ENCODE measurements around the gene GPR55. TPM values are rescaled to one million over a fixed set of nuclear protein-coding genes. Genes with fewer than 3 reads are reported as not detected.

Gene GPR55
- total and polyA plus RNA-seq, 2 donors (not counting 1 experiment from before 2014, with no cell fraction given): 3.0 to 4.1 TPM

- TF ChIP-seq, protein P1, sequence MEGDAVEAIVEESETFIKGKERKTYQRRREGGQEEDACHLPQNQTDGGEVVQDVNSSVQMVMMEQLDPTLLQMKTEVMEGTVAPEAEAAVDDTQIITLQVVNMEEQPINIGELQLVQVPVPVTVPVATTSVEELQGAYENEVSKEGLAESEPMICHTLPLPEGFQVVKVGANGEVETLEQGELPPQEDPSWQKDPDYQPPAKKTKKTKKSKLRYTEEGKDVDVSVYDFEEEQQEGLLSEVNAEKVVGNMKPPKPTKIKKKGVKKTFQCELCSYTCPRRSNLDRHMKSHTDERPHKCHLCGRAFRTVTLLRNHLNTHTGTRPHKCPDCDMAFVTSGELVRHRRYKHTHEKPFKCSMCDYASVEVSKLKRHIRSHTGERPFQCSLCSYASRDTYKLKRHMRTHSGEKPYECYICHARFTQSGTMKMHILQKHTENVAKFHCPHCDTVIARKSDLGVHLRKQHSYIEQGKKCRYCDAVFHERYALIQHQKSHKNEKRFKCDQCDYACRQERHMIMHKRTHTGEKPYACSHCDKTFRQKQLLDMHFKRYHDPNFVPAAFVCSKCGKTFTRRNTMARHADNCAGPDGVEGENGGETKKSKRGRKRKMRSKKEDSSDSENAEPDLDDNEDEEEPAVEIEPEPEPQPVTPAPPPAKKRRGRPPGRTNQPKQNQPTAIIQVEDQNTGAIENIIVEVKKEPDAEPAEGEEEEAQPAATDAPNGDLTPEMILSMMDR (IDR thresholded peaks at IDR 0.05): no peak
- no peak for TF ChIP-seq EZH2 (IDR thresholded peaks at IDR 0.05; ENCODE audit: borderline replicate concordance, insufficient read depth, low read depth, low read length, poor library complexity, severe bottlenecking)
- Histone ChIP-seq H3K4me2 (replicated peaks; ENCODE audit: low read depth, low read length, poor library complexity, severe bottlenecking) (peak overlapping the region; percentile 85), H3K9me3 (ENCODE audit: control extremely low read depth in 1 of 3, control insufficient read depth in 2 of 3, insufficient read depth in 1 of 3, low read length in 2 of 3) (no peaks in the 10 kb centered on the region), H3K36me3 (replicated peaks in 1 of 2; ENCODE audit: control extremely low read depth in 1 of 2, control insufficient read depth in 1 of 2, extremely low read depth in 1 of 2, insufficient read depth in 2 of 2, low read length in 1 of 2) (peaks cover 0 to 14% of the 10 kb centered on the region in 2 experiments), H3K27ac (ENCODE audit: low read length in 2 of 2) (no peak overlapping the region), H3K79me2 (ENCODE audit: control insufficient read depth, insufficient read depth, low read length) (peaks cover 66% of the 10 kb centered on the region), H4K20me1 (ENCODE audit: control insufficient read depth, insufficient read depth, low read length, poor library complexity, severe bottlenecking) (no peaks in the 10 kb centered on the region), H3K4me3 (ENCODE audit: control extremely low read depth in 1 of 5, extremely low read depth in 1 of 5, insufficient read depth in 1 of 5, low read depth in 2 of 5, low read length in 4 of 5) (no peak overlapping the region), H3K9ac (ENCODE audit: low read length) (no peak overlapping the region), H3K4me1 (ENCODE audit: control insufficient read depth in 2 of 2, insufficient read depth in 2 of 2, low read length in 2 of 2) (peaks cover 87 to 94% of the 10 kb centered on the region in 2 donors), H3K27me3 (replicated peaks in 1 of 4; ENCODE audit: control extremely low read depth in 1 of 4, control insufficient read depth in 3 of 4, insufficient read depth in 4 of 4, low read length in 3 of 4) (no peaks in the 10 kb centered on the region), H2AFZ (ENCODE audit: insufficient read depth, low read depth, low read length, poor library complexity, severe bottlenecking) (no peak overlapping the region)
- DNase-seq: peak; percentile 8
- 90% methylated on average over 13 of the region's 17 CpGs for WGBS (ENCODE audit: insufficient coverage)
- ATAC-seq (ENCODE audit: low read depth): no peak
- ChIA-PET POLR2A (no interaction called here), CTCF (interaction anchor here (1.2 kb wide), 1 partner anchor 47 kb away, joined by 3 read pairs; no protein-coding TSS in a partner anchor)
- Mint-ChIP-seq H3K4me1 (peaks cover 64% of the 10 kb centered on the region), H3K27ac (peak overlapping the region; percentile 87), H3K4me3 (no peak overlapping the region), H3K27me3 (no peaks in the 10 kb centered on the region), H3K9me3 (ENCODE audit: insufficient read depth) (no peaks in the 10 kb centered on the region)
- intact Hi-C loops (cut with micrococcal nuclease): loop anchor here (10.0 kb wide), 1 partner anchor 523 kb away; the partner anchor contains the start of gene B3GNT7
Observed at GRCh38 chr2:230871361-230872150, 53.5 kb downstream of the GPR55 start.

Data from B cell (primary cell).